Measurements from ENCODE around the gene NDNF.

- no peak for TF ChIP-seq TEAD4 (IDR thresholded peaks at IDR 0.05)
- TF ChIP-seq FOXM1 (IDR thresholded peaks at IDR 0.05; ENCODE audit: borderline replicate concordance, low read depth), result no peak
- TF ChIP-seq EP300 (IDR thresholded peaks at IDR 0.05; ENCODE audit: borderline replicate concordance), result no peak
- no peak for TF ChIP-seq RAD21 (IDR thresholded peaks at IDR 0.05; ENCODE audit: low read depth)
- no peak for TF ChIP-seq MAX (IDR thresholded peaks at IDR 0.05)
- TF ChIP-seq CEBPB (IDR thresholded peaks at IDR 0.05), result no peak
- TF ChIP-seq CREB1 (IDR thresholded peaks at IDR 0.05; ENCODE audit: low read depth), result no peak
- no peak for TF ChIP-seq YY1 (IDR thresholded peaks at IDR 0.05; ENCODE audit: low read depth)
- TF ChIP-seq NFIC (IDR thresholded peaks at IDR 0.05), result no peak
- no peak for TF ChIP-seq TCF12 (IDR thresholded peaks at IDR 0.05; ENCODE audit: low read depth)
- TF ChIP-seq ZBTB7A (IDR thresholded peaks at IDR 0.05; ENCODE audit: low read depth), result no peak
- TF ChIP-seq REST (IDR thresholded peaks at IDR 0.05; ENCODE audit: low read depth), result no peak
- no peak for TF ChIP-seq TAF1 (IDR thresholded peaks at IDR 0.05; ENCODE audit: low read depth)
Observed at GRCh38 chr4:121030711-121031110, 41.6 kb downstream of the NDNF start.
